ENCODE results near the gene DNAH10. TPM values are rescaled to one million over a fixed set of nuclear protein-coding genes. Genes with fewer than 3 reads are reported as not detected.

DNAH10 gene
- total RNA-seq, 1 experiment from 2014 or later: 0.39 TPM

- DNase-seq (ENCODE audit: low read depth, low spot score) (no peak), ATAC-seq (no peak)
- no peaks in the 10 kb centered on the region; the same call in 1 of the 2 replicates for H3K4me1 ChIP-seq (ENCODE audit: control insufficient read depth, insufficient read depth, low read length)
- intact Hi-C loops (cut with micrococcal nuclease; ENCODE audit: unreplicated experiment) (no loop called here), in situ Hi-C loops (cut with HindIII; ENCODE audit: low pct_unique_long_range_greater_than_20kb, low sequenced_read_pairs) (no loop called here)
- H3K9me3 ChIP-seq (ENCODE audit: control insufficient read depth, insufficient read depth, low read depth, low read length): no peaks in the 10 kb centered on the region
- H3K27me3 ChIP-seq (ENCODE audit: control insufficient read depth, insufficient read depth, low read length): peaks cover 3% of the 10 kb centered on the region; the same call in 1 of the 2 replicates
- BruUV-seq (replicated peaks): no TSS peak
- TF ChIP-seq TCF7L2 (IDR thresholded peaks at IDR 0.05; ENCODE audit: low read depth, low read length) (no peak), SIN3A (IDR thresholded peaks at IDR 0.05; ENCODE audit: borderline replicate concordance, insufficient read depth, low read depth, low read length) (no peak), POLR2AphosphoS5 (IDR thresholded peaks at IDR 0.05; ENCODE audit: low read depth, low read length) (no peak), REST (IDR thresholded peaks at IDR 0.05; ENCODE audit: insufficient read depth in 1 of 2, low read depth in 2 of 2, low read length in 1 of 2) (no peak), CTCF (IDR thresholded peaks at IDR 0.05) (no peak)
- CTCF ChIA-PET: no interaction called here
- no peak overlapping the region for H3K27ac ChIP-seq (ENCODE audit: low read length)
- H3K4me3 ChIP-seq (ENCODE audit: low read depth in 2 of 2, low read length in 2 of 2): no peak overlapping the region
- H3K36me3 ChIP-seq (ENCODE audit: control insufficient read depth, insufficient read depth, low read length): no peaks in the 10 kb centered on the region
- POLR2A ChIA-PET: no interaction called here
Measured at GRCh38 chr12:123894823-123895345, 132.8 kb downstream of the DNAH10 start.

GRCh38 chr12:123895451-123895850 lies 133.3 kb downstream of the DNAH10 start:
- no peak overlapping the region for H3K4me3 ChIP-seq (ENCODE audit: low read depth in 2 of 2, low read length in 2 of 2)
- no peak for ATAC-seq
- no peaks in the 10 kb centered on the region; the same call in 1 of the 2 replicates for H3K4me1 ChIP-seq (ENCODE audit: control insufficient read depth, insufficient read depth, low read length)
- H3K9me3 ChIP-seq (ENCODE audit: control insufficient read depth, insufficient read depth, low read depth, low read length): no peaks in the 10 kb centered on the region
- no peaks in the 10 kb centered on the region for H3K36me3 ChIP-seq (ENCODE audit: control insufficient read depth, insufficient read depth, low read length)
- intact Hi-C loops (cut with micrococcal nuclease; ENCODE audit: unreplicated experiment): no loop called here
- in situ Hi-C loops (cut with HindIII; ENCODE audit: low pct_unique_long_range_greater_than_20kb, low sequenced_read_pairs): no loop called here
- no peak overlapping the region for H3K27ac ChIP-seq (ENCODE audit: low read length)
- peaks cover 3% of the 10 kb centered on the region; the same call in 1 of the 2 replicates for H3K27me3 ChIP-seq (ENCODE audit: control insufficient read depth, insufficient read depth, low read length)
- no TSS peak for BruUV-seq (replicated peaks)
- no peak for DNase-seq (ENCODE audit: low read depth, low spot score)
- TF ChIP-seq TCF7L2 (IDR thresholded peaks at IDR 0.05; ENCODE audit: low read depth, low read length): no peak
- TF ChIP-seq POLR2AphosphoS5 (IDR thresholded peaks at IDR 0.05; ENCODE audit: low read depth, low read length): no peak
- TF ChIP-seq REST (IDR thresholded peaks at IDR 0.05; ENCODE audit: insufficient read depth in 1 of 2, low read depth in 2 of 2, low read length in 1 of 2): no peak
- no peak for TF ChIP-seq CTCF (IDR thresholded peaks at IDR 0.05)
- TF ChIP-seq SIN3A (IDR thresholded peaks at IDR 0.05; ENCODE audit: borderline replicate concordance, insufficient read depth, low read depth, low read length): no peak
- ChIA-PET POLR2A (no interaction called here), CTCF (no interaction called here)
